A673 (cell line): Measurements from ENCODE around the gene CHD1L. TPM values are rescaled to one million over a fixed set of nuclear protein-coding genes. Genes with fewer than 3 reads are reported as not detected.

Source experiments
- BruUV-seq: library from RNA; stranded (reverse); fragments of 400-500 nt; replicated peaks from 2 replicates; lab custom pipeline; 2021; lab: Mats Ljungman, UMichigan
- CTCF ChIA-PET: fragments of 300-600 bp; sonication (Branson Sonifier 250); formaldehyde crosslinking; loops from one replicate; lab custom pipeline; 2022; ENCODE audit warnings: antibody characterized with exemption; lab: Charles Lee
- POLR2A ChIA-PET: fragments of 300-600 bp; sonication (Branson Sonifier 250); formaldehyde crosslinking; loops from one replicate; lab custom pipeline; 2022; ENCODE audit warnings: antibody characterized with exemption; ENCODE audit not compliant: low non-redundant PET; lab: Charles Lee
- DNase-seq: peaks from one replicate; pipeline ENCODE4 v3.0.0-alpha.2; 2015; ENCODE audit warnings: low spot score
- H3K27ac ChIP-seq: fragments of 200-600 bp; sonication (generic); 2 replicates; pipeline ENCODE4 v1.5.1; 2016; ENCODE audit warnings: mixed run types, low read depth, mild to moderate bottlenecking, mixed read lengths, antibody characterized with exemption, low read length; ENCODE audit not compliant: poor library complexity, severe bottlenecking
- H3K27me3 ChIP-seq: fragments of 200-600 bp; sonication (generic); replicated peaks from 2 replicates; pipeline ENCODE4 v1.6.1; 2017; ENCODE audit warnings: mixed run types, low read depth, mild to moderate bottlenecking, mixed read lengths, antibody characterized with exemption, low read length; ENCODE audit not compliant: insufficient read depth, poor library complexity
- H3K36me3 ChIP-seq: fragments of 200-600 bp; sonication (generic); 2 replicates; pipeline ENCODE4 v1.6.1; 2016; ENCODE audit warnings: mixed run types, mild to moderate bottlenecking, mixed read lengths, antibody characterized with exemption, low read length; ENCODE audit not compliant: insufficient read depth, poor library complexity, severe bottlenecking
- H3K4me1 ChIP-seq: fragments of 200-600 bp; sonication (generic); 2 replicates; pipeline ENCODE4 v1.6.1; 2017; ENCODE audit warnings: mixed run types, mild to moderate bottlenecking, mixed read lengths, antibody characterized with exemption, low read length; ENCODE audit not compliant: insufficient read depth, poor library complexity, severe bottlenecking
- H3K4me3 ChIP-seq: fragments of 200-600 bp; sonication (generic); 2 replicates; pipeline ENCODE4 v1.5.1; 2016; ENCODE audit warnings: low read depth, mixed run types, mild to moderate bottlenecking, mixed read lengths, low read length; ENCODE audit not compliant: poor library complexity, severe bottlenecking
- H3K9me3 ChIP-seq: fragments of 200-600 bp; sonication (generic); 2 replicates; pipeline ENCODE4 v1.6.1; 2016; ENCODE audit warnings: mixed run types, low read depth, mild to moderate bottlenecking, mixed read lengths, antibody characterized with exemption, low read length; ENCODE audit not compliant: poor library complexity, severe bottlenecking
- CTCF ChIP-seq: fragments of 300-800, 200-600 bp; sonication (generic); conservative IDR thresholded peaks from 2 replicates; pipeline ENCODE4 v1.5.1; 2017; ENCODE audit warnings: low read depth, mild to moderate bottlenecking, antibody characterized with exemption, low read length, moderate library complexity, mixed read lengths
- EZH2 ChIP-seq: fragments of 200-600 bp; sonication (generic); IDR thresholded peaks from 2 replicates; pipeline ENCODE4 v1.6.1; 2017; ENCODE audit warnings: borderline replicate concordance, low read depth, mild to moderate bottlenecking, mixed read lengths, antibody characterized with exemption, low read length; ENCODE audit not compliant: poor library complexity, severe bottlenecking
- intact Hi-C: fragments of 100-400 bp; cut with micrococcal nuclease; formaldehyde crosslinking; loops from one replicate; pipeline ENCODE4 v1.10.0; 2022; ENCODE audit not compliant: unreplicated experiment
- total RNA-seq: library from RNA; stranded (reverse); gene quantifications from 2 replicates; pipeline ENCODE4 v1.2.3, GENCODE V29; 2021

The CHD1L gene
- total RNA-seq, 1 experiment from 2014 or later = 64.5 TPM

DNA sequence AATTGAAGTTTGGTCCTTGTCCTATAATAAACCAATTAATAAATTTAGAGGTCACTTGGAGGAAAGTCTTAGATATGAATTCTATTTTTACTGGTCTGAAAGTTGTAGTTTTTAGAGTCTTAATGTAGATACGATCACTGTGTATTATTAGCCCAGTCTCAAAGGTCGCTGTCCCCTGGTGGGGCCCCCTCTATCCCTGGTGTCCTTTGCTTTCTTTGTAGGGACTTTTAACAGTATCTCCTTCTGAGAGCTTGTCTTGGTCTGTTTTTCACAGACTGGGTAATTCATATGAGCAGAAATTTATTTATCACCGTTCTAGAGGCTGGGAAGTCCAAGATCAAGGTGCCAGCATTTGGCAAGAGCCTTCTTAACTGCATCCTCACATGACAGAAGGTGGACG lies 18.5 kb downstream of the CHD1L start:
- intact Hi-C loops = no loop called here
- no peak overlapping the region for H3K4me3 ChIP-seq
- no peaks in the 10 kb centered on the region for H3K4me1 ChIP-seq
- no peaks in the 10 kb centered on the region for H3K27me3 ChIP-seq
- peaks cover 36% of the 10 kb centered on the region for H3K36me3 ChIP-seq
- no peak for DNase-seq
- H3K27ac ChIP-seq = no peak overlapping the region
- no peaks in the 10 kb centered on the region for H3K9me3 ChIP-seq
- POLR2A ChIA-PET = no interaction called here
- TF ChIP-seq EZH2 (no peak), CTCF (no peak)
- BruUV-seq = TSS peak; percentile 4
- CTCF ChIA-PET = no interaction called here

DNA sequence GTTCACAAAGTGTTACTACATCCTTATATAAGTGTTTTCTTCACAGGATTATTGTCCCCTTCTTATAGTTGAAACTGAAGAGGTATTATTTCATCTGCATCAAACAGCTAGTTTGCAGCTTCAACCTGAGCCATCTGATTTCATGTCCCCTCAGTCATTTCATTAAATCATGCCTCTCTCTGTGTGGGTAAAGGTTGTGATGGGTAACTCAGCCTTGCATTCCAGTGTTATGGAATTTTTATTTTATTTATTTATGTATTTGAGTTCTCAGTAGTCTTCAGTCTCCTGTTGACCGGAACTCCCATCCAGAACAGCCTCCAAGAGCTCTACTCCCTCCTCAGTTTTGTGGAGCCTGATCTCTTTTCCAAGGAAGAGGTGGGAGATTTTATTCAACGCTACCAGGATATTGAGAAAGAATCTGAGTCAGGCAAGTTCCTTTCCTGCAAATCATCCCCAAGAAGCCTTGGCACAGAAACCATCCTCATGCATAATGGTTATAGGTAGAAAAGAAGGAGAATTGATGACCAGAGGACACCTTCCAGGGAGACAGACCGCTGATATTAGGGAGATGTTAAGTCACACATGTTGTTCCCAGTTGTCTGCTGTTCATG lies 21.8 kb downstream of the CHD1L start:
- no TSS peak for BruUV-seq
- CTCF ChIA-PET = no interaction called here
- POLR2A ChIA-PET = no interaction called here
- intact Hi-C loops = no loop called here
- Histone ChIP-seq H3K4me1 (no peaks in the 10 kb centered on the region), H3K27ac (no peak overlapping the region), H3K4me3 (no peak overlapping the region), H3K36me3 (peaks cover 61% of the 10 kb centered on the region), H3K27me3 (no peaks in the 10 kb centered on the region), H3K9me3 (no peaks in the 10 kb centered on the region)
- TF ChIP-seq EZH2 = no peak
- TF ChIP-seq CTCF = no peak
- no peak for DNase-seq

DNA sequence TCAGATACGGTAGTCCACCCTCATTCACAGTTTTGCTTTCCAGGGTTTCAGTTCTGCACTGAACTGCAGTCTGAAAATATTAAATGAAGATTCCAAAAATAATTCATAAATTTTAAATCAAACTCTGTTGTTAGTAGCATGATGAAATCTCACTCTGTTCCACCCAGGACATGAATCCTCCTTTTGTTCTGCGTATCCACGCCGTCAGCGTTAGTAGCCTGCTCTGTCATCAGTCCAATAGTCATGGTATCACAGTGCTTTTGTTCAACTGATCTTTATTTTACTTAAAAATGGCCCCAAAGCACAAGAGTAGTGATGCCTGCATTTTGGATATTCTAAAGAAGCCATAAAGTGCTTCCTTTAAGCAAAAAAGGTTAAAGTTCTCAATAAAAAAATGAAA lies 23.9 kb downstream of the CHD1L start:
- no peaks in the 10 kb centered on the region for H3K27me3 ChIP-seq
- H3K36me3 ChIP-seq = peaks cover 46% of the 10 kb centered on the region
- TF ChIP-seq EZH2 (no peak), CTCF (no peak)
- no peak for DNase-seq
- no peaks in the 10 kb centered on the region for H3K4me1 ChIP-seq
- no TSS peak for BruUV-seq
- H3K9me3 ChIP-seq = no peaks in the 10 kb centered on the region
- H3K4me3 ChIP-seq = no peak overlapping the region
- intact Hi-C loops = no loop called here
- ChIA-PET POLR2A (no interaction called here), CTCF (no interaction called here)
- H3K27ac ChIP-seq = no peak overlapping the region
